ENCODE results near the gene LYPLA2.
A peak's percentile ranks its signal among the peaks of the same experiment; 100 is the strongest.
"Not testable (repeated sequence)": the region's sequence is repeated elsewhere in the genome, so short reads cannot be mapped to it uniquely, and the experiment has no call there.

Gene LYPLA2

DNA sequence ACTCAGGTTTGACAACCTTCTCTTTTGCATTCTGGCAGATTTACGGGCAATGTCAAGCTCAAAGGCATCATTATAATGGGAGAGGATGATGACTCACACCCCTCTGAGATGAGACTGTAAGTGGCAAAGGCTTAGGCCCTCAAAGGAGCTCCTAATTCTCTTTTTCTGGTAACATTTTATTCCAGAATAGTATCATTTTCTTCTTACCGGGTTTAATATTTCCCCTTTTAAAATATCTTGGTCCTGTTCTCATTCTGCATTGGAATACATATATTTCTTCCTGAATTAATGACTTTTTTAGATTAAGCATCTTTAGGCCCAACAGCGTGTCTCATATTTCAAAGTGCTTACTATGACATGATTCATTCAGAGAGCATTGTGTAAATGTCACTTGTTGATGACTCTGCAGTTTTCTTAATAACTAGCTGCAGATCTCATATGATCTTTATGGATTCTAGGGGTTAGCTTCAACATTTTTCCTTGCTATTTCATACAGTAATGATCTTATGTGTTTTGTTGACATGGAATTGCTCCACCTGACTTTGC is 11.0 kb upstream of the LYPLA2 start:
- no peak for DNase-seq

DNA sequence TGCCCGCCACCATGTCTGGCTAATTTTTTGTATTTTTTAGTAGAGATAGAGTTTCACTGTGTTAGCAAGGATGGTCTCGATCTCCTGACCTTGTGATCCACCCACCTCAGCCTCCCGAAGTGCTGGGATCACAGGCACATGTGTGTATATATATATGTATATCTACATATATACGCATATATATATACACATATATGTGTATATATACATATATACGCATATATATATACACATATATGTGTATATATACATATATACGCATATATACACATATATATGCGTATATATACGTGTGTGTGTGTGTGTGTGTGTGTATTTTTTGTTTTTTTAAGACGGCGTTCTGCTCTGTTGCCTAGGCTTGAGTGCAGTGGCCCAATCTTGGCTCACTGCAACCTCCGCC is 7.8 kb upstream of the LYPLA2 start:
- not testable (repeated sequence) for DNase-seq

GRCh38 chr1:23784846-23785245 is 6.1 kb upstream of the LYPLA2 start:
- no peak for DNase-seq

GRCh38 chr1:23787701-23788100 is 3.2 kb upstream of the LYPLA2 start:
- DNase-seq = no peak

- DNase-seq = no peak
Measured at GRCh38 chr1:23788695-23789094, 2.2 kb upstream of the LYPLA2 start.

DNA sequence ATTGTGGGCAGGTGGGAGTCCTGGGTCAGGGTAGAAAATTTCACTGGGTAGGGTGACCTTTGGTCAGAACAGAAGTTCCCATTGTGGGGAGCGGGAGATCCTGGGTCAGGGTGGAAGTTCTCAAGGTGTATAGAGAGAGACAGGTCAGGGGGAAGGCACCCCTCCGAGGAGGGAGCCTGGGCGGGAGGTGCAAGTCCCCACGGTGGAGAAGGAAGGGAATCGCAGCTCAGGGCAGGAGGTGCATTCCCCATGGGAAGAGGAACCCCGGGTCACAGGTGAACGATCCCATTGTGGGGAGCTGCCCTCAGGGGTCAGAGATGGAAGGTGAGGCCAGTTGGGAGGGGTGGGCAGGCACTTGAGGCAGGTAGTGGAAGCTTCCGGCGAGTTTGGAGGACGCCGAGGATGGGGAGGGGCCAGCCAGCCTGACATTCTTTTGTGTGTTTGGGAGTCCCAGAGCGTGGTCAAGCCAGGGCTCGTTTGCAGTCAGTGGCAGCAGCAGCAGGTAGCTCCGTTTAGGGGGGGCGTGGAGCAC is 637 bp downstream of the LYPLA2 start:
- no peak for DNase-seq

DNA sequence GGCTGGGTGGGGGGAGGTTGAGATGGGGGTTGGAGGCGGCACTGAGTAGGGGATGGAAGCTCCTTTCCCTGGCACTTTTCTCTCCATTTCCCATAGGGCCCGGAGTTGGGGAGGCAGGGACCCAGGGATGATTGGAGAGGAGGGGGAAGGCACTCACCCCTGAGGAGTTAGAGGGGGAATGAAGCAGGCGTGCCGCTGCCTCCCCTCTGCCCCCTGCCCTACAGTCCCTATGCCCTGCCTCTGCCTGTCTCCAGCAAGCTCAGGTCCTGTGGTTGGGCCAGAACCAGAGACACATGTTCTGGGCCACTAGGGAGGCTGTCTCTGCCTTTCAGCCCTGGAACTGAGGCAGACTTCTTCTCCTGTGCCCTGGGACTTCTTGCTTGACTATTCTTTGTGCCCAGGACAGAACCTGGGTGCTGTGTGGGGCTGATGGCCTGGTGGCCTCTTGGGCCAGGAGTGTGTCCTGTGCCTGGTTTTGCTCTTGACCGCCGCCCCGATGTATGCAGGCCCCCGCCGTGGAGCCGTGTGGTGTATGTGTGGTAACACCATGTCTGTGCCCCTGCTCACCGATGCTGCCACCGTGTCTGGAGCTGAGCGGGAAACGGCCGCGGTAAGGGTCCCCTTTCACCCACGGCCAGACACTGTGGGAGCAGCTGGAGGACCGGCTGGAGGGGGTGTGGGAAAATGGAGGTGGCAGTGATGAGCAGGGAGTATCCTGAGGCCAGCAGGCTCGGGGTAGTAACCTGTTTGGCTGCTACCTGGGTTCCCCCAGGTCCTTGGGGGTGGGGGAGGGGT is 1.4 kb downstream of the LYPLA2 start:
- no peak for DNase-seq

DNA sequence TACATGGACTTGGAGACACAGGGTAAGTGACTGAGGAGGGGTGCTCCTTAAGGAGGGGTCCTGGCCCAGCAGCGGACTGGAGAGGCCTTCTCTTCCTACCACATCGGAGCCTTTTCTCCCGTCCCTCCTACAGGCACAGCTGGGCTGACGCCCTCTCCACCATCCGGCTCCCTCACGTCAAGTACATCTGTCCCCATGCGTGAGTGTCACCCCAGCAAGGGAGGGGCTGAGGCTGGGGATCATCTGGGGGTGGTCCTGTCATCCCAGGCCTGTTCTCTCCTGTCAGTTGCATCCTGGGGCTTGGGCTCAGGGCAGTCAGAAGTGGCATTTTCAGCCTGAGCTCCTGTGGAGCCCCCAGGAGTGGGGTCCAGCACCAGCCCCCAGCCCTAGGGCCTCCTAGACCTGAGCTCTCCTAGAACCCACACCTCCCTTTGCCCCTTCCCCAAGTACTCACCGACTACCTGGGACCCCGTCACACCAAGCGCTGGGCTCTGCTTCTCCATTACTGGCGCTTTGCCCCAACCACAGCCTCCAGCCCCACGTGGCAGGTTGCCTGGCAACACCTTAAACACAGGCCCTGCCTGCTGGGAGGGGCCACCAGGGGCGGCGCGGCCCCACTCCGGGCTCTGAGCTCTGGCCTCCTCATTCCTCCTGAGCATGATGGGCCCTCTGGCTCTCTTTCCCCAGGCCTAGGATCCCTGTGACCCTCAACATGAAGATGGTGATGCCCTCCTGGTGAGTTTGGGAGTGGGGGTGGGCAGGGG is 2.3 kb downstream of the LYPLA2 start:
- no peak for DNase-seq

- no peak for DNase-seq
Measured at GRCh38 chr1:23793861-23794731, 3.2 kb downstream of the LYPLA2 start.

GRCh38 chr1:23794732-23795182 is 3.8 kb downstream of the LYPLA2 start:
- DNase-seq = not testable (repeated sequence)

- DNase-seq = no peak
Measured at GRCh38 chr1:23795676-23796465, 4.9 kb downstream of the LYPLA2 start.

DNA sequence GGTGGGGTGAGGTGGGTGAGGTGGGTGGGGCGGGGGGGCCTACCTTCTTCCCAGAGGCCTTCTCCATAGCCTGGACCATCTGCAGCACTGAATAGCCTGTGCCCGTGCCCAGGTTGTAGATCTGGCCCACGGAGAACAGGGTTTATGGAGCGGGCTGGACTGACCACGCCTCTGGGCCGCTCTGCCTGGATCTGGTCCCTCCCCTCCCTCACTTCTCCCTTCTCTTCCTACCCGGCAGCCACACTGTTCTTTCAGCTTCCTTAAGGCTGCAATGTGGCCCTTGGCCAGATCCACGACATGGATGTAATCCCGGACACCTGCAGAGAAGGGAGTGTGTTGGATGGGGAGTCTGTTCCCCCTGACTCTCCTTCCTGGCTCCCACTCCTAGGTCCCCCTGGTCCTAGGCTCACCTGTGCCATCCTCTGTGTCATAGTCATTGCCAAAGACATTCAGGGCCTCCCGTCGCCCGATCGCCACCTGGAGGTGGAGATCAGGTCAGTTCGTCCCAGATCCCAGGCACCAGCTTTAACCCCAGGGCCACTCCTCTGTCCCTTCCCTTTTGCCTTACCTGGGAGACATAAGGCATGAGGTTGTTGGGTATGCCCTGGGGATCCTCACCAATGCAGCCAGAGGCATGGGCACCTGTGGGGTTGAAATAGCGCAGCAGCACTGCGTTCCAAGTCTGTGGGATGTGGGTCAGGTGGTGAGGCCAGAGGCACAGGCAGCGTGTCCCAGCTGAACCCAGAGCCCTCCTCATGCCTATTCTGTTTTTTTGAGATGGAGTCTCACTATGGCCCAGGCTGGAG is 5.7 kb downstream of the LYPLA2 start:
- DNase-seq = no peak

DNA sequence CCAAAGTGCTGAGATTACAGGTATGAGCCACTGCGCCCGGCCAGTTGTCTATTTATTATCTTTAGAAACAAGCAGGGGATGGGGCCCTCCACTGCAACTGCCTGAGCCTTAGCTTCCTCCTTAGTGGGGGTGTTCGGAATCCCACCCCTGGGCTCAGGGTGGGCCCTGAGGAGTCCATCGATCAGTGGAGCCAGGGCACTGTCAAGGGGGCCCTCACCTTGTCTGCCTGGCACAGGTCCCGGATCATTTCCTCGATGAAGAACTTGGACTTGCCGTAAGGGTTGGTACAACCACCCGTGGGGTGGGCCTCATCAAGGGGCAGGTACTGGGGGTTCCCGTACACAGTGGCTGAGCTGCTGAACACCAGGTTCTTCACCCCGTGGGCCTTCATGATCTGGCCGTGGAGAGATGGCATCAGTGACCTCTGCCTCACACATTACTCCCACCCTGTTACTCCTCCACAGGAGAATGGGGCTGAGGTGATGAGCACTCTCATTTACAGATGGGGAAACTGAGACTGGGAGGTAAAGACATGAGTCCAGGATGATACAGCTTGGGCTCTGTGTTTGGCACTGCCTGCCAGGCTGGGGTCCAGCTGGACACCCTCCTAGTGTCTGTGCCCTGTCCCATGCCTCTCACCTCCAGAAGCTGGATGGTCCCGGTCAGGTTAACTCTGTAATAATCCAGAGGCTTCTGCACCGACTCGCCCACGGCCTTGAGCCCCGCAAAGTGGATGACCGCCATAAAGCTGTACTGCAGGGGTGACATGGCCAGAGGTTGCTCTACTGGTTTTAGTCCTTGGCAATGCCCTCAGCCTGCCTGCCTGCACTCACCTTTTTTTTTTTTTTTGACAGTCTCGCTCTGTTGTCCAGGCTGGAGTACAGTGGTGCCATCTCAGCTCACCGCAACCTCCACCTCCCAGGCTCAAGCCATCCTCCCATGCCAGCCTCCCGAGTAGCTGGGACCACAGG is 6.8 kb downstream of the LYPLA2 start:
- no peak for DNase-seq

GRCh38 chr1:23798662-23799142 is 7.8 kb downstream of the LYPLA2 start:
- DNase-seq = no peak

GRCh38 chr1:23799255-23799569 is 8.3 kb downstream of the LYPLA2 start:
- no peak for DNase-seq

GRCh38 chr1:23799570-23800399 is 8.8 kb downstream of the LYPLA2 start:
- DNase-seq = no peak

- peak; percentile 98 for DNase-seq
Measured at GRCh38 chr1:23800400-23801337, 9.7 kb downstream of the LYPLA2 start, which contains the start of gene GALE. GALE (minus strand) TSS chr1:23800754; CDS start chr1:23799007, 1,747 bp downstream.

Measured in activated T-cell treated with anti-CD3 and anti-CD28 coated beads for 4 hours (primary cell).